Activated naive CD4-positive, alpha-beta T cell treated with anti-CD3 and anti-CD28 coated beads, Interleukin-2, amount 10 ng/mL, durations not matched to agents 7 days and 5 days (primary cell): Measurements from ENCODE around the gene RYR3.

Source experiments
- CTCF ChIA-PET: fragments of 350-600 bp; sonication (Branson Sonifier 250); formaldehyde crosslinking; loops from one replicate; lab custom pipeline; 2021; ENCODE audit warnings: antibody characterized with exemption; lab: Charles Lee
- DNase-seq: peaks from one replicate; pipeline ENCODE4 v3.0.0-alpha.2; 2020
- H3K27ac Mint-ChIP-seq: one replicate; pipeline ENCODE4 v1.8.0; 2021; ENCODE audit warnings: mild to moderate bottlenecking, moderate library complexity, mixed read lengths
- H3K27me3 Mint-ChIP-seq: one replicate; pipeline ENCODE4 v1.8.0; 2021; ENCODE audit warnings: mild to moderate bottlenecking, mixed read lengths
- H3K36me3 Mint-ChIP-seq: one replicate; pipeline ENCODE4 v1.8.0; 2021; ENCODE audit warnings: mixed read lengths
- H3K4me1 Mint-ChIP-seq: one replicate; pipeline ENCODE4 v1.8.0; 2021; ENCODE audit warnings: mixed read lengths
- H3K4me3 Mint-ChIP-seq: one replicate; pipeline ENCODE4 v1.8.0; 2021; ENCODE audit warnings: mild to moderate bottlenecking, moderate library complexity, mixed read lengths
- H3K9me3 Mint-ChIP-seq: one replicate; pipeline ENCODE4 v1.8.0; 2021; ENCODE audit warnings: mixed read lengths

RYR3 gene

GRCh38 chr15:33864360-33865075 lies 553.8 kb downstream of the RYR3 start:
- DNase-seq = no peak
- no peaks in the 10 kb centered on the region for H3K27me3 Mint-ChIP-seq
- H3K36me3 Mint-ChIP-seq = peaks cover 11% of the 10 kb centered on the region
- CTCF ChIA-PET = no interaction called here
- H3K4me3 Mint-ChIP-seq = no peak overlapping the region
- no peaks in the 10 kb centered on the region for H3K9me3 Mint-ChIP-seq
- no peak overlapping the region for H3K27ac Mint-ChIP-seq
- H3K4me1 Mint-ChIP-seq = no peaks in the 10 kb centered on the region

GRCh38 chr15:33865416-33865815 lies 554.6 kb downstream of the RYR3 start:
- H3K4me3 Mint-ChIP-seq = no peak overlapping the region
- DNase-seq = no peak
- no peaks in the 10 kb centered on the region for H3K9me3 Mint-ChIP-seq
- CTCF ChIA-PET = no interaction called here
- H3K36me3 Mint-ChIP-seq = peaks cover 11% of the 10 kb centered on the region
- no peaks in the 10 kb centered on the region for H3K4me1 Mint-ChIP-seq
- no peak overlapping the region for H3K27ac Mint-ChIP-seq
- H3K27me3 Mint-ChIP-seq = no peaks in the 10 kb centered on the region

GRCh38 chr15:33866101-33866737 lies 555.5 kb downstream of the RYR3 start:
- no peaks in the 10 kb centered on the region for H3K27me3 Mint-ChIP-seq
- CTCF ChIA-PET = no interaction called here
- peaks cover 11% of the 10 kb centered on the region for H3K36me3 Mint-ChIP-seq
- no peak overlapping the region for H3K27ac Mint-ChIP-seq
- H3K9me3 Mint-ChIP-seq = no peaks in the 10 kb centered on the region
- DNase-seq = no peak
- H3K4me3 Mint-ChIP-seq = no peak overlapping the region
- H3K4me1 Mint-ChIP-seq = no peaks in the 10 kb centered on the region

GRCh38 chr15:33871980-33872379 lies 561.2 kb downstream of the RYR3 start:
- CTCF ChIA-PET = no interaction called here
- Mint-ChIP-seq H3K27me3 (no peaks in the 10 kb centered on the region), H3K4me3 (no peak overlapping the region), H3K27ac (no peak overlapping the region), H3K4me1 (no peaks in the 10 kb centered on the region), H3K36me3 (no peaks in the 10 kb centered on the region), H3K9me3 (no peaks in the 10 kb centered on the region)
- no peak for DNase-seq

GRCh38 chr15:33872416-33873106 lies 561.8 kb downstream of the RYR3 start:
- no peaks in the 10 kb centered on the region for H3K4me1 Mint-ChIP-seq
- no peaks in the 10 kb centered on the region for H3K9me3 Mint-ChIP-seq
- H3K4me3 Mint-ChIP-seq = no peak overlapping the region
- no peak for DNase-seq
- CTCF ChIA-PET = no interaction called here
- no peak overlapping the region for H3K27ac Mint-ChIP-seq
- H3K36me3 Mint-ChIP-seq = no peaks in the 10 kb centered on the region
- no peaks in the 10 kb centered on the region for H3K27me3 Mint-ChIP-seq

GRCh38 chr15:33874156-33874555 lies 563.4 kb downstream of the RYR3 start:
- Mint-ChIP-seq H3K27me3 (no peaks in the 10 kb centered on the region), H3K4me1 (no peaks in the 10 kb centered on the region)

GRCh38 chr15:33882921-33883320 lies 572.2 kb downstream of the RYR3 start:
- H3K4me1 Mint-ChIP-seq = no peaks in the 10 kb centered on the region
- no peak for DNase-seq
- no peak overlapping the region for H3K27ac Mint-ChIP-seq
- H3K36me3 Mint-ChIP-seq = no peaks in the 10 kb centered on the region
- H3K27me3 Mint-ChIP-seq = no peaks in the 10 kb centered on the region
- H3K4me3 Mint-ChIP-seq = no peak overlapping the region
- H3K9me3 Mint-ChIP-seq = no peaks in the 10 kb centered on the region
- CTCF ChIA-PET = no interaction called here

More at GRCh38 chr15:33874156-33874555, 563.4 kb downstream of the RYR3 start:
- DNase-seq = no peak
- CTCF ChIA-PET = no interaction called here
- H3K27ac Mint-ChIP-seq = peak overlapping the region; percentile 1
- no peaks in the 10 kb centered on the region for H3K9me3 Mint-ChIP-seq
- no peaks in the 10 kb centered on the region for H3K36me3 Mint-ChIP-seq
- no peak overlapping the region for H3K4me3 Mint-ChIP-seq

GRCh38 chr15:33888176-33888575 lies 577.4 kb downstream of the RYR3 start:
- CTCF ChIA-PET = no interaction called here
- Mint-ChIP-seq H3K27me3 (no peaks in the 10 kb centered on the region), H3K9me3 (no peaks in the 10 kb centered on the region), H3K36me3 (no peaks in the 10 kb centered on the region), H3K4me3 (no peak overlapping the region), H3K4me1 (no peaks in the 10 kb centered on the region), H3K27ac (no peak overlapping the region)
- no peak for DNase-seq

- no peaks in the 10 kb centered on the region for H3K9me3 Mint-ChIP-seq
- CTCF ChIA-PET = interaction anchor here (0.6 kb wide), 1 partner anchor 720 kb away, joined by 4 read pairs; no protein-coding TSS in a partner anchor
These were observed 583.4 kb downstream of the RYR3 start for GRCh38 chr15:33894193-33894592.

GRCh38 chr15:33902043-33902442 lies 591.3 kb downstream of the RYR3 start:
- Mint-ChIP-seq H3K27ac (no peak overlapping the region), H3K4me1 (no peaks in the 10 kb centered on the region), H3K27me3 (no peaks in the 10 kb centered on the region), H3K9me3 (no peaks in the 10 kb centered on the region), H3K4me3 (no peak overlapping the region), H3K36me3 (no peaks in the 10 kb centered on the region)
- DNase-seq = no peak
- CTCF ChIA-PET = no interaction called here

More at GRCh38 chr15:33894193-33894592, 583.4 kb downstream of the RYR3 start:
- H3K27ac Mint-ChIP-seq = no peak overlapping the region
- no peaks in the 10 kb centered on the region for H3K27me3 Mint-ChIP-seq
- H3K4me1 Mint-ChIP-seq = peaks cover 5% of the 10 kb centered on the region
- no peak overlapping the region for H3K4me3 Mint-ChIP-seq
- no peak for DNase-seq
- no peaks in the 10 kb centered on the region for H3K36me3 Mint-ChIP-seq

GRCh38 chr15:33903661-33904060 lies 592.9 kb downstream of the RYR3 start:
- CTCF ChIA-PET = no interaction called here
- DNase-seq = no peak
- H3K4me1 Mint-ChIP-seq = no peaks in the 10 kb centered on the region
- no peak overlapping the region for H3K4me3 Mint-ChIP-seq
- no peaks in the 10 kb centered on the region for H3K9me3 Mint-ChIP-seq
- no peaks in the 10 kb centered on the region for H3K36me3 Mint-ChIP-seq
- H3K27me3 Mint-ChIP-seq = no peaks in the 10 kb centered on the region
- H3K27ac Mint-ChIP-seq = no peak overlapping the region

- CTCF ChIA-PET = no interaction called here
- no peak for DNase-seq
- H3K27me3 Mint-ChIP-seq = no peaks in the 10 kb centered on the region
- H3K9me3 Mint-ChIP-seq = no peaks in the 10 kb centered on the region
- H3K4me1 Mint-ChIP-seq = no peaks in the 10 kb centered on the region
- H3K36me3 Mint-ChIP-seq = no peaks in the 10 kb centered on the region
- H3K4me3 Mint-ChIP-seq = no peak overlapping the region
- H3K27ac Mint-ChIP-seq = no peak overlapping the region
These were observed 596.6 kb downstream of the RYR3 start for GRCh38 chr15:33907326-33907725.

- CTCF ChIA-PET = no interaction called here
- H3K4me3 Mint-ChIP-seq = no peak overlapping the region
- no peaks in the 10 kb centered on the region for H3K4me1 Mint-ChIP-seq
- no peaks in the 10 kb centered on the region for H3K36me3 Mint-ChIP-seq
- no peaks in the 10 kb centered on the region for H3K27me3 Mint-ChIP-seq
- H3K9me3 Mint-ChIP-seq = no peaks in the 10 kb centered on the region
- H3K27ac Mint-ChIP-seq = no peak overlapping the region
- DNase-seq = no peak
These were observed 597.6 kb downstream of the RYR3 start for GRCh38 chr15:33908406-33908805.

- CTCF ChIA-PET = no interaction called here
- Mint-ChIP-seq H3K4me3 (no peak overlapping the region), H3K27ac (no peak overlapping the region), H3K4me1 (no peaks in the 10 kb centered on the region), H3K9me3 (no peaks in the 10 kb centered on the region), H3K27me3 (no peaks in the 10 kb centered on the region), H3K36me3 (no peaks in the 10 kb centered on the region)
- DNase-seq = no peak
These were observed 600.0 kb downstream of the RYR3 start for GRCh38 chr15:33910741-33911140.

- CTCF ChIA-PET = no interaction called here
- H3K27ac Mint-ChIP-seq = no peak overlapping the region
- no peaks in the 10 kb centered on the region for H3K9me3 Mint-ChIP-seq
- no peaks in the 10 kb centered on the region for H3K36me3 Mint-ChIP-seq
- no peak for DNase-seq
- no peaks in the 10 kb centered on the region for H3K4me1 Mint-ChIP-seq
- H3K4me3 Mint-ChIP-seq = no peak overlapping the region
- H3K27me3 Mint-ChIP-seq = no peaks in the 10 kb centered on the region
These were observed 601.6 kb downstream of the RYR3 start for GRCh38 chr15:33912326-33912725.
